Osteocyte (in vitro differentiated cells): ENCODE data around the gene KCTD19. TPM values are rescaled to one million over a fixed set of nuclear protein-coding genes. Genes with fewer than 3 reads are reported as not detected.
A peak's percentile ranks its signal among the peaks of the same experiment; 100 is the strongest.
"Not testable (repeated sequence)": the region's sequence is repeated elsewhere in the genome, so short reads cannot be mapped to it uniquely, and the experiment has no call there.

ENCODE experiments used
- DNase-seq: peaks from one replicate; pipeline ENCODE4 v3.0.0; 2021; ENCODE audit warnings: mixed read lengths; ENCODE audit not compliant: unreplicated experiment; ENCODE audit errors: extremely low spot score
- H3K27ac Mint-ChIP-seq: one replicate; pipeline ENCODE4 v1.8.0; 2021; ENCODE audit warnings: mild to moderate bottlenecking, mixed read lengths; ENCODE audit not compliant: unreplicated experiment
- H3K27me3 Mint-ChIP-seq: one replicate; pipeline ENCODE4 v1.8.0; 2021; ENCODE audit warnings: mixed read lengths; ENCODE audit not compliant: unreplicated experiment
- H3K36me3 Mint-ChIP-seq: one replicate; pipeline ENCODE4 v1.8.0; 2021; ENCODE audit warnings: mixed read lengths; ENCODE audit not compliant: unreplicated experiment
- H3K4me1 Mint-ChIP-seq: one replicate; pipeline ENCODE4 v1.8.0; 2021; ENCODE audit warnings: mixed read lengths; ENCODE audit not compliant: unreplicated experiment
- H3K4me3 Mint-ChIP-seq: one replicate; pipeline ENCODE4 v1.8.0; 2021; ENCODE audit warnings: mild to moderate bottlenecking, moderate library complexity, mixed read lengths; ENCODE audit not compliant: unreplicated experiment
- H3K9me3 Mint-ChIP-seq: one replicate; pipeline ENCODE4 v1.8.0; 2021; ENCODE audit warnings: mixed read lengths; ENCODE audit not compliant: unreplicated experiment
- CTCF ChIP-seq: fragments of 200-600 bp; sonication (generic); IDR thresholded peaks from 2 replicates; pipeline ENCODE4 v1.5.0; 2021; ENCODE audit warnings: antibody characterized with exemption, mild to moderate bottlenecking, moderate library complexity
- long read RNA-seq: library from polyadenylated mRNA; unstranded; transcript quantifications from one replicate; pipeline ENCODE4 v2.0.0, GENCODE V29; 2021
- total RNA-seq: library from RNA; stranded (reverse); gene quantifications from 2 replicates; pipeline ENCODE4 v1.2.1, GENCODE V29; 2021

Gene KCTD19
- total RNA-seq = 0.39 TPM in 1 of 2 replicates, not detected in the other
- long read RNA-seq = 0 reads

DNA sequence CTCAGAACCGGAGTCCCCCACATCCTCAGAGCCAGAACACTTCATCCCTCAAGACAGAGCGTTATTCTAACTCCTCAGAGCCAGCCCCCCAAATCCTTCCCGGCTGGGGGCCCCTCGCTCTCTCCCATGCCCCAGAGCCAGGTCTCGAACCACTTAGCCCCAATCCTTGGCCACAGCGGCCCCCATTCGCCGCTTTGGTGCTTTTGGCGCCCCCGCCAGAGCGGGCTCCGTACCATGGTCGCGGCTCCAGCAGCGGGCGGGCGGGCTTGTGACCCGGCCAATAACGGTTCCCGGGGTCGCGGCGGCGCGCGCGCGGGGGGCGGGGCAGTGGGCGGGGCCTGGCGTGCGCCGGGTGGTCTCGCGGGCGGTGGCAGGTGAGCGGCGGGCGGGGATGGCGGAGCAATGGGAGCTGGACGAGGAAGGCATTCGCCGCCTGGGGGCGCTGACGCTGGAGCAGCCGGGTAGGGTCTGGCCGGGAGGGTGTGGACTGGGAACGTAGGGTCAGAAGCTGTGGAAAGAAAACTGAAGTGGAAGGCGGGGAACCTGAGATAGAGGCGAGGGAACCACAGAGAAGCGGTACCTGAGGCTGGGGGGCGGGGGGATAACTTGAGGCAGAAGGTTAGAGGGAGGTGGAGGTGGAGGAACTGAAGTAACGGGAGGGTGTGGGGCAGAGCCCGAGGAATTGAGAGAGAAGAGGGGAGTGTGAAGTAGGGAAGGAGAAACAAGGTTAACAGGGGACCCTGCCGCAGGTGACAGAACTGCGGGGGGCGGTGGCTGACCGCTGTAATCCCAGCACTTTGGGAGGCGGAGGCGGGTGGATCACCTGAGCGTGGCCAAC is at the start of gene KCTD19, which contains the start of gene LRRC36:
TSS of gene KCTD19 (minus strand) at position 270 of the 838 bp plus-strand sequence. CDS start at position 236, 34 bp downstream.
TSS of gene LRRC36 (plus strand) at position 344 of the 838 bp plus-strand sequence. CDS start at position 392, 48 bp downstream.
- no peak within 1 kb of the TSS for H3K27ac Mint-ChIP-seq
- DNase-seq = peak; percentile 85

GRCh38 chr16:67376012-67376411 is 49.5 kb upstream of the KCTD19 start:
- not testable (repeated sequence) for H3K4me3 Mint-ChIP-seq, H3K4me1 Mint-ChIP-seq, H3K36me3 Mint-ChIP-seq, H3K9me3 Mint-ChIP-seq, DNase-seq, H3K27ac Mint-ChIP-seq
- H3K27me3 Mint-ChIP-seq = peaks cover 21% of the 10 kb centered on the region

More for the DNA sequence above, at the start of gene KCTD19, which contains the start of gene LRRC36:
- Mint-ChIP-seq H3K9me3 (no peaks in the 10 kb centered on the region), H3K4me3 (peak within 1 kb of the TSS; percentile 69), H3K4me1 (peaks cover 13% of the 10 kb centered on the region), H3K27me3 (peaks cover 34% of the 10 kb centered on the region), H3K36me3 (no peaks in the 10 kb centered on the region)
- peak; percentile 56 for TF ChIP-seq CTCF

DNA sequence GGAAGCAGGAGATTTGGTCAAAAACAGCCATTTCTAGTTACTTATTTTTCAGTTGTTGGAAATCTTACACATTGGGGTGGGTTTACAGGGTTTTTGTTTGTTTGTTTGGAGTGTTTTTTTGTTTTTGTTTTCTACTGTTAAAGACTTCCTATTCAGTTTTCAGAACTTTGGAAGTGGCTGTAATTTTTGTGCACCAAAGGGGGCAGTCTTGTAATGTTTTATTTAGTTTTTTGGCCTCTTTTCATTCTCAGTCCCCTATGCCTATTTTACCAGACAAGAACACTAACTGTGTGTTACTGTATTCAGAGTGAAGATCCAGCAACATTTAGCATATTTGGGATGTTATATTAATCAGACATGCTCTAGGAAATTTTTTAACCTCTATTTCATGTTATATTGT is 46.1 kb upstream of the KCTD19 start:
- peak; percentile 66 for TF ChIP-seq CTCF
- no peaks in the 10 kb centered on the region for H3K36me3 Mint-ChIP-seq
- H3K4me3 Mint-ChIP-seq = no peak overlapping the region
- H3K9me3 Mint-ChIP-seq = no peaks in the 10 kb centered on the region
- peaks cover 14% of the 10 kb centered on the region for H3K27me3 Mint-ChIP-seq
- no peaks in the 10 kb centered on the region for H3K4me1 Mint-ChIP-seq
- DNase-seq = no peak
- H3K27ac Mint-ChIP-seq = no peak overlapping the region

DNA sequence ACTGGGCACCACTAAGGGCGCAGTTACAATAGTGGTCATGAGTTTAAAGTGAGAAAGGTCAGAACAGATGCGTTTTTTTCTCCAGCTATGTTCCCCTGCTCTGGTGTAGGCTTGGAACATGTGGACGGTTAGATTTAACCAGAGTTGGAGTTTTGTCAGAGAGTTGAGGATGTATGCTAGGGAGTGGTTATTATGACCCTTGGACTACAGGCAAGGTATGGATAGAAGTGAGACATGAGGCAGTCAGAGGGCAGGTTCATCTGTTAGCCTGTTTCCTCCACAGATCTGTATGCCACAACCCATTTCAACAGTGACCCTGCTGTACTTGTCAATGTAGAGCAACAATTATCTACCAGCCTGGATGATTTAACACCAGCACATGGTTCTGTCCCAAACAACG is 44.1 kb upstream of the KCTD19 start:
- no peaks in the 10 kb centered on the region for H3K9me3 Mint-ChIP-seq
- no peak for DNase-seq
- no peaks in the 10 kb centered on the region for H3K36me3 Mint-ChIP-seq
- H3K4me3 Mint-ChIP-seq = no peak overlapping the region
- no peak overlapping the region for H3K27ac Mint-ChIP-seq
- TF ChIP-seq CTCF = no peak
- no peaks in the 10 kb centered on the region for H3K4me1 Mint-ChIP-seq
- peaks cover 17% of the 10 kb centered on the region for H3K27me3 Mint-ChIP-seq

DNA sequence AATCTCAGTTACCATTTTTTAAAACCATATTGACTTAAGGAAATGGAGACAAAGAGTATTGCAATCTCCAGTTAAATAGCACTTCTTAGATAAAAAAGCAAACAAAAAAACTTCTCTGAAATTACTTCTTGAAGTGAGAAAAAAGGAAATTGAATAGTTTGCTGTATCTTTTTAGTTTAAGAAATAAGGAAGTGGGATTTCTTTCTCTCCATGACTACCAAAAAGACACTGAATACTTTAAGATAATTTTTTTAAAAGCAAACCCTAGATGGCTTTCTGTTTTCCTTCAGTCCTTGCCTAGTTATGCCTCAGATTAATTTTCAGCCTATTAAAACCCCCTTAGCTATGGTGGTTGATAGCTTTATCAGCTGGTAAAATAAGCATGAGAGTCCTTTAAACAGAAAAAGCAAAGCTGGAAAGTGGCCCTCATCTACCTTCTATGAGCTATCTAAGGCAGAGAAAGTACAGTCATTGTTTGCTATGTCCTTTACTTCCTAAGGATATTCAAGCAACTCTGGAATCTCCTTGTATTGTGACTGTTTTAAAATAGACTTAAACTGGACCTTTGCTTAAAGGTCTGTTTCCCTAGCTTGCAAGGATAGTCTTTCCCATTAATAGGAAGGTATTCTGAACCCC is 38.2 kb upstream of the KCTD19 start:
- H3K4me1 Mint-ChIP-seq = no peaks in the 10 kb centered on the region
- TF ChIP-seq CTCF = no peak
- peaks cover 45% of the 10 kb centered on the region for H3K27me3 Mint-ChIP-seq
- no peak for DNase-seq
- H3K4me3 Mint-ChIP-seq = no peak overlapping the region
- H3K36me3 Mint-ChIP-seq = no peaks in the 10 kb centered on the region
- H3K9me3 Mint-ChIP-seq = no peaks in the 10 kb centered on the region
- H3K27ac Mint-ChIP-seq = no peak overlapping the region
